SK-N-SH treated with all-trans-retinoic acid at 6 μM for 48 hours (cell line): ENCODE measurements around the gene POU3F3.

ENCODE experiments used
- ATAC-seq: fragments of 200-7000 bp; cut with Tn5 transposase; 3 replicates; pipeline ENCODE4 v1.9.1; 2020; ENCODE audit warnings: mild to moderate bottlenecking, moderate library complexity
- ARNTL ChIP-seq: fragments of 450-650 bp; formaldehyde crosslinking; IDR thresholded peaks from 2 replicates; pipeline ENCODE4 v1.5.0; 2020; ENCODE audit warnings: low read depth, mild to moderate bottlenecking, moderate library complexity, borderline replicate concordance
- BACH2 ChIP-seq: fragments of 250-450 bp; sonication (Bioruptor Pico); IDR thresholded peaks from 2 replicates; pipeline ENCODE4 v1.9.0; 2021; ENCODE audit warnings: mild to moderate bottlenecking, borderline replicate concordance
- CSDC2 ChIP-seq: fragments of 250-450 bp; sonication (Bioruptor Pico); IDR thresholded peaks from 2 replicates; pipeline ENCODE4 v1.5.0; 2020; ENCODE audit warnings: mild to moderate bottlenecking, moderate library complexity
- ESRRG ChIP-seq: fragments of 250-450 bp; sonication (Bioruptor Pico); IDR thresholded peaks from 2 replicates; pipeline ENCODE4 v1.6.1; 2021; ENCODE audit warnings: mild to moderate bottlenecking
- GLIS3 ChIP-seq: fragments of 250-450 bp; sonication (Bioruptor Pico); IDR thresholded peaks from 2 replicates; pipeline ENCODE4 v1.5.0; 2020; ENCODE audit warnings: mild to moderate bottlenecking, moderate library complexity
- ISL1 ChIP-seq: fragments of 250-450 bp; sonication (Bioruptor Pico); IDR thresholded peaks from 2 replicates; pipeline ENCODE4 v2.1.2; 2022; ENCODE audit warnings: mild to moderate bottlenecking, moderate library complexity
- OSR1 ChIP-seq: fragments of 250-450 bp; sonication (Bioruptor Pico); IDR thresholded peaks from 2 replicates; pipeline ENCODE4 v1.8.0; 2022; ENCODE audit warnings: moderate library complexity, mild to moderate bottlenecking, inconsistent platforms
- PPARA ChIP-seq: fragments of 250-450 bp; sonication (Bioruptor Pico); IDR thresholded peaks from 2 replicates; pipeline ENCODE4 v1.5.0; 2020; ENCODE audit warnings: mild to moderate bottlenecking, borderline replicate concordance
- RARB ChIP-seq: fragments of 250-450 bp; sonication (Bioruptor Pico); IDR thresholded peaks from 2 replicates; pipeline ENCODE4 v1.8.0; 2021; ENCODE audit warnings: mild to moderate bottlenecking, moderate library complexity
- SNAI2 ChIP-seq: fragments of 250-450 bp; sonication (Bioruptor Pico); IDR thresholded peaks from 2 replicates; pipeline ENCODE4 v1.5.0; 2020; ENCODE audit warnings: mild to moderate bottlenecking, moderate library complexity
- TOX ChIP-seq: fragments of 250-450 bp; sonication (Bioruptor Pico); IDR thresholded peaks from 2 replicates; pipeline ENCODE4 v1.8.0; 2021; ENCODE audit warnings: mild to moderate bottlenecking, moderate library complexity, borderline replicate concordance
- ZFP3 ChIP-seq: fragments of 250-450 bp; sonication (Bioruptor Pico); IDR thresholded peaks from 2 replicates; pipeline ENCODE4 v1.5.0; 2020; ENCODE audit warnings: mild to moderate bottlenecking, moderate library complexity
- ZFP30 ChIP-seq: fragments of 450-650 bp; formaldehyde crosslinking; IDR thresholded peaks from 2 replicates; pipeline ENCODE4 v1.5.0; 2022; ENCODE audit warnings: mild to moderate bottlenecking, moderate library complexity
- ZNF565 ChIP-seq: fragments of 450-650 bp; formaldehyde crosslinking; conservative IDR thresholded peaks from 2 replicates; pipeline ENCODE4 v1.5.0; 2020; ENCODE audit warnings: low read depth, mild to moderate bottlenecking, moderate library complexity
- ZNF70 ChIP-seq: fragments of 450-650 bp; formaldehyde crosslinking; IDR thresholded peaks from 2 replicates; pipeline ENCODE4 v1.5.0; 2020; ENCODE audit warnings: mild to moderate bottlenecking, moderate library complexity
- ZNF8 ChIP-seq: fragments of 450-650 bp; formaldehyde crosslinking; IDR thresholded peaks from 2 replicates; pipeline ENCODE4 v1.5.0; 2020; ENCODE audit warnings: mild to moderate bottlenecking, moderate library complexity
- TF ChIP-seq, protein P1 (sequence below): fragments of 250-450 bp; sonication (Bioruptor Pico); IDR thresholded peaks from 2 replicates; pipeline ENCODE4 v1.8.0; 2021; ENCODE audit warnings: low read depth, mild to moderate bottlenecking, moderate library complexity, borderline replicate concordance
- TF ChIP-seq, protein P2 (sequence below): fragments of 250-450 bp; sonication (Bioruptor Pico); IDR thresholded peaks from 2 replicates; pipeline ENCODE4 v1.5.1; 2020; ENCODE audit warnings: low read depth, mild to moderate bottlenecking, moderate library complexity
- TF ChIP-seq, protein P3 (sequence below): fragments of 250-450 bp; sonication (Bioruptor Pico); IDR thresholded peaks from 2 replicates; pipeline ENCODE4 v1.5.0; 2020; ENCODE audit warnings: mild to moderate bottlenecking, moderate library complexity
- TF ChIP-seq, protein P4 (sequence below): fragments of 250-450 bp; sonication (Bioruptor Pico); IDR thresholded peaks from 2 replicates; pipeline ENCODE4 v1.8.0; 2020; ENCODE audit warnings: mild to moderate bottlenecking, moderate library complexity, borderline replicate concordance

POU3F3 gene

DNA sequence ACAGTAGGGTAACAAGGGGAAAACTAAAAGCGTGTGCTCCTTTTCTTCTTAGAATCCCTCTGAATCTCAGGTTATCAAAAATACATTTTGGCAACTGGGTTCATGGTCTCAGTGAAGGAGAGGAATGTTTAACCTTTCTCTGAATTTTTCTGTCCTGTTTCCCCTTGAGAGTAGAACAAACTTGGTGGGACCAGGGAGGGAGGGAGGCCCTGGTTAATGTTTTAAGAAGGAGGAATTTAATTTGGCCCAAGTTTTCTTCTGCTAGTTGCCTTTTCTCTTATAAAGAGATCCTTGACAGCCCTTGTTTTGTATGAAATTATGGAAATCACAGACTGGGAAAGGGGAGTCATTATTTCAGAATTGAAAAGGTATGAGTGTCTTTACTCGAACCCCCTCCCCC lies 12.2 kb upstream of the POU3F3 start (continued):
- TF ChIP-seq, protein P1, sequence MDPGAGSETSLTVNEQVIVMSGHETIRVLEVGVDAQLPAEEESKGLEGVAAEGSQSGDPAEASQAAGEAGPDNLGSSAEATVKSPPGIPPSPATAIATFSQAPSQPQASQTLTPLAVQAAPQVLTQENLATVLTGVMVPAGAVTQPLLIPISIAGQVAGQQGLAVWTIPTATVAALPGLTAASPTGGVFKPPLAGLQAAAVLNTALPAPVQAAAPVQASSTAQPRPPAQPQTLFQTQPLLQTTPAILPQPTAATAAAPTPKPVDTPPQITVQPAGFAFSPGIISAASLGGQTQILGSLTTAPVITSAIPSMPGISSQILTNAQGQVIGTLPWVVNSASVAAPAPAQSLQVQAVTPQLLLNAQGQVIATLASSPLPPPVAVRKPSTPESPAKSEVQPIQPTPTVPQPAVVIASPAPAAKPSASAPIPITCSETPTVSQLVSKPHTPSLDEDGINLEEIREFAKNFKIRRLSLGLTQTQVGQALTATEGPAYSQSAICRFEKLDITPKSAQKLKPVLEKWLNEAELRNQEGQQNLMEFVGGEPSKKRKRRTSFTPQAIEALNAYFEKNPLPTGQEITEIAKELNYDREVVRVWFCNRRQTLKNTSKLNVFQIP (CRISPR knock-in tag): no peak
- TF ChIP-seq TOX (CRISPR knock-in tag): no peak

DNA sequence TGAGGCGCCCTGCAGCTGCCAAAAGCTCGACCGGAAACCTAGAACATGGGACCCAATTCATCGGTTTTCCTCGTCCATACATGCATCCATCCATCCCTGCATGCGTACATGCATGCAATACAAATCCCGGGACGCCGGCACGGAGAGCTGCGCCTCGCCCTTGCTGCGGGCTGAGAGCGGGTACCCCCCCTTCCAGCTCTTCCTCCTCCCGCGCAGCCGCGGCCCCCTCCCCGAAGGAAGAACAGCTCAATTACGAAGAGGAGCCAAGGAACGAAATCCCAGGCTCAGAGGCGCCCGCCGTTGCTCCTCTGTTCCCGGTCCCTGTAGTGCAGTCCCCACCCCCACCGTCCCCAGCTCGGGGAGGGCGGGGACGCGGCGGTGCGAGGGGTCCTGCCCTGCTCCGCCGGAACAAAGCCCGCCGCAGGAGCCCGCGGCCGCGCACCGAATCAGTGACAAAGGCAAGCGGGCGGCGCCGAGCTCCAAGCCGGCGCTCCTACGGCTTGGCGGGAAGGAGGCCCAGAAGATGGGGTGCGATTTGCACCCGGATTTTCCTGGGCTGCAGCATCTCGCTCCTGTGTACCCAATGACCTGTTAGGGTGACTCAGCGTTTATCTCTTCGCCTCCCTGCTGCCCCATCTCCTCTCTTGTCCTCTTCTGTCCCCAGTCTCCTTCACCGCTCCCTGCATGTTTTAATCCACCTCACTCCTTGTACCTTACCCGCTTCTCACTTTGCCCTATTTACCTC lies 8.9 kb upstream of the POU3F3 start:
- ATAC-seq: no peak
- TF ChIP-seq, protein P2, sequence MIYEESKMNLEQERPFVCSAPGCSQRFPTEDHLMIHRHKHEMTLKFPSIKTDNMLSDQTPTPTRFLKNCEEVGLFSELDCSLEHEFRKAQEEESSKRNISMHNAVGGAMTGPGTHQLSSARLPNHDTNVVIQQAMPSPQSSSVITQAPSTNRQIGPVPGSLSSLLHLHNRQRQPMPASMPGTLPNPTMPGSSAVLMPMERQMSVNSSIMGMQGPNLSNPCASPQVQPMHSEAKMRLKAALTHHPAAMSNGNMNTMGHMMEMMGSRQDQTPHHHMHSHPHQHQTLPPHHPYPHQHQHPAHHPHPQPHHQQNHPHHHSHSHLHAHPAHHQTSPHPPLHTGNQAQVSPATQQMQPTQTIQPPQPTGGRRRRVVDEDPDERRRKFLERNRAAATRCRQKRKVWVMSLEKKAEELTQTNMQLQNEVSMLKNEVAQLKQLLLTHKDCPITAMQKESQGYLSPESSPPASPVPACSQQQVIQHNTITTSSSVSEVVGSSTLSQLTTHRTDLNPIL (CRISPR knock-in tag): no peak
- TF ChIP-seq BACH2 (CRISPR knock-in tag): no peak
- TF ChIP-seq ISL1 (CRISPR knock-in tag): no peak
- no peak for TF ChIP-seq PPARA (CRISPR knock-in tag)
- TF ChIP-seq OSR1 (CRISPR knock-in tag): no peak
- no peak for TF ChIP-seq ARNTL (CRISPR knock-in tag)
- TF ChIP-seq, protein P3, sequence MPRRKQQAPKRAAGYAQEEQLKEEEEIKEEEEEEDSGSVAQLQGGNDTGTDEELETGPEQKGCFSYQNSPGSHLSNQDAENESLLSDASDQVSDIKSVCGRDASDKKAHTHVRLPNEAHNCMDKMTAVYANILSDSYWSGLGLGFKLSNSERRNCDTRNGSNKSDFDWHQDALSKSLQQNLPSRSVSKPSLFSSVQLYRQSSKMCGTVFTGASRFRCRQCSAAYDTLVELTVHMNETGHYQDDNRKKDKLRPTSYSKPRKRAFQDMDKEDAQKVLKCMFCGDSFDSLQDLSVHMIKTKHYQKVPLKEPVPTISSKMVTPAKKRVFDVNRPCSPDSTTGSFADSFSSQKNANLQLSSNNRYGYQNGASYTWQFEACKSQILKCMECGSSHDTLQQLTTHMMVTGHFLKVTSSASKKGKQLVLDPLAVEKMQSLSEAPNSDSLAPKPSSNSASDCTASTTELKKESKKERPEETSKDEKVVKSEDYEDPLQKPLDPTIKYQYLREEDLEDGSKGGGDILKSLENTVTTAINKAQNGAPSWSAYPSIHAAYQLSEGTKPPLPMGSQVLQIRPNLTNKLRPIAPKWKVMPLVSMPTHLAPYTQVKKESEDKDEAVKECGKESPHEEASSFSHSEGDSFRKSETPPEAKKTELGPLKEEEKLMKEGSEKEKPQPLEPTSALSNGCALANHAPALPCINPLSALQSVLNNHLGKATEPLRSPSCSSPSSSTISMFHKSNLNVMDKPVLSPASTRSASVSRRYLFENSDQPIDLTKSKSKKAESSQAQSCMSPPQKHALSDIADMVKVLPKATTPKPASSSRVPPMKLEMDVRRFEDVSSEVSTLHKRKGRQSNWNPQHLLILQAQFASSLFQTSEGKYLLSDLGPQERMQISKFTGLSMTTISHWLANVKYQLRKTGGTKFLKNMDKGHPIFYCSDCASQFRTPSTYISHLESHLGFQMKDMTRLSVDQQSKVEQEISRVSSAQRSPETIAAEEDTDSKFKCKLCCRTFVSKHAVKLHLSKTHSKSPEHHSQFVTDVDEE (CRISPR knock-in tag): no peak
- TF ChIP-seq, protein P1 (CRISPR knock-in tag): no peak
- TF ChIP-seq ESRRG (CRISPR knock-in tag): no peak
- no peak for TF ChIP-seq GLIS3 (CRISPR knock-in tag)
- no peak for TF ChIP-seq ZFP30 (CRISPR knock-in tag)
- no peak for TF ChIP-seq ZNF8 (CRISPR knock-in tag)
- no peak for TF ChIP-seq SNAI2 (CRISPR knock-in tag)
- TF ChIP-seq, protein P4, sequence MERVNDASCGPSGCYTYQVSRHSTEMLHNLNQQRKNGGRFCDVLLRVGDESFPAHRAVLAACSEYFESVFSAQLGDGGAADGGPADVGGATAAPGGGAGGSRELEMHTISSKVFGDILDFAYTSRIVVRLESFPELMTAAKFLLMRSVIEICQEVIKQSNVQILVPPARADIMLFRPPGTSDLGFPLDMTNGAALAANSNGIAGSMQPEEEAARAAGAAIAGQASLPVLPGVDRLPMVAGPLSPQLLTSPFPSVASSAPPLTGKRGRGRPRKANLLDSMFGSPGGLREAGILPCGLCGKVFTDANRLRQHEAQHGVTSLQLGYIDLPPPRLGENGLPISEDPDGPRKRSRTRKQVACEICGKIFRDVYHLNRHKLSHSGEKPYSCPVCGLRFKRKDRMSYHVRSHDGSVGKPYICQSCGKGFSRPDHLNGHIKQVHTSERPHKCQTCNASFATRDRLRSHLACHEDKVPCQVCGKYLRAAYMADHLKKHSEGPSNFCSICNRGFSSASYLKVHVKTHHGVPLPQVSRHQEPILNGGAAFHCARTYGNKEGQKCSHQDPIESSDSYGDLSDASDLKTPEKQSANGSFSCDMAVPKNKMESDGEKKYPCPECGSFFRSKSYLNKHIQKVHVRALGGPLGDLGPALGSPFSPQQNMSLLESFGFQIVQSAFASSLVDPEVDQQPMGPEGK (CRISPR knock-in tag): no peak
- no peak for TF ChIP-seq ZFP3 (CRISPR knock-in tag)

DNA sequence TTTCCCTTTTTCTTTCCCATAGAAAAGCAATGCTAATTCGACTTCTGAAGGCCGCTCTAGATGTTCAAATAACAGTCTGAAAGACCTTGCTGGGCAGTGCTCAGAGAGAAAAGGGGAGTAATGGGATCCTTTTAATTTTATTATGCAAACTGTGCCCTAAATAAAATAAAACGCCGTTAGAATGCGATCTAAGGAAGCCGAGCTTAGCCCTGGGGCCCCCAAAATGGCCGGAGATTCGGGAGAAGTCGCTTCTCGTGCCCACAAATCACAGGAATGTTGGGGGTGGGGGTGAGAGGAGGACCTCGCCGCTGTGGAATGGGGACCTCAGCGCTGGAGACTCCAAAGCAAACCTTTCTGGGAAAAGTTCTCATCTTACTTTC lies 8.4 kb upstream of the POU3F3 start:
- no peak for ATAC-seq
- TF ChIP-seq ARNTL (CRISPR knock-in tag) (no peak), ZNF565 (CRISPR knock-in tag) (no peak), RARB (CRISPR knock-in tag) (no peak), SNAI2 (CRISPR knock-in tag) (no peak), BACH2 (CRISPR knock-in tag) (no peak), ZNF8 (CRISPR knock-in tag) (no peak), GLIS3 (CRISPR knock-in tag) (no peak), CSDC2 (CRISPR knock-in tag) (no peak), ESRRG (CRISPR knock-in tag) (no peak), ZNF70 (CRISPR knock-in tag) (no peak), PPARA (CRISPR knock-in tag) (no peak)
- TF ChIP-seq, protein P3 (CRISPR knock-in tag): no peak
- TF ChIP-seq, protein P4 (CRISPR knock-in tag): no peak
- TF ChIP-seq, protein P1 (CRISPR knock-in tag): no peak
